Endothelial cell of umbilical vein (primary cell): Measurements from ENCODE around the gene SELPLG. TPM values are rescaled to one million over a fixed set of nuclear protein-coding genes. Genes with fewer than 3 reads are reported as not detected.

Experiments
- BruUV-seq: library from RNA; stranded (reverse); fragments of 400-500 nt; replicated peaks from 2 replicates; lab custom pipeline; 2021; lab: Mats Ljungman, UMichigan
- CTCF ChIA-PET: fragments of 300-600, 350-600 bp; sonication (Branson Sonifier 250); formaldehyde crosslinking; loops from one replicate; lab custom pipeline; 2021; ENCODE audit warnings: antibody characterized with exemption, inconsistent platforms; lab: Charles Lee
- POLR2A ChIA-PET: fragments of 300-600, 350-600 bp; sonication (Branson Sonifier 250); formaldehyde crosslinking; loops from one replicate; lab custom pipeline; 2021; ENCODE audit warnings: antibody characterized with exemption, inconsistent platforms; lab: Charles Lee
- DNase-seq: peaks from one replicate; pipeline ENCODE4 v3.0.0-alpha.2; 2011; ENCODE audit warnings: low read depth, low spot score
- FAIRE-seq: peaks from 2 replicates; lab custom pipeline; 2011; peaks lifted over from hg19 to GRCh38; lab: Jason Lieb, UNC
- H2AFZ ChIP-seq: 2 replicates; pipeline ENCODE4 v1.6.0; 2012; ENCODE audit warnings: low read depth, low read length, control low read depth, inconsistent platforms
- H3K27ac ChIP-seq: 2 replicates; pipeline ENCODE4 v1.5.1; 2011; ENCODE audit warnings: low read depth, mild to moderate bottlenecking, control low read depth, low read length, moderate library complexity; ENCODE audit not compliant: insufficient read depth
- H3K27me3 ChIP-seq, 2 experiments: 2 replicates each; pipeline versions ENCODE4 v1.6.0 to v1.6.1; 2011; ENCODE audit warnings: low read length in 2 of 2, mixed read lengths in 1 of 2; ENCODE audit not compliant: control insufficient read depth in 2 of 2, insufficient read depth in 2 of 2
- H3K36me3 ChIP-seq, 2 experiments: 2 replicates in 1 of 2; 3 replicates in 1 of 2; pipeline ENCODE4 v1.5.1; 2011; ENCODE audit warnings: low read length in 2 of 2, mild to moderate bottlenecking in 1 of 2, moderate library complexity in 1 of 2; ENCODE audit not compliant: control insufficient read depth in 2 of 2, insufficient read depth in 2 of 2; ENCODE audit errors: extremely low read depth in 1 of 2
- H3K4me1 ChIP-seq: 3 replicates; pipeline ENCODE4 v1.5.1; 2011; ENCODE audit warnings: mild to moderate bottlenecking, low read length; ENCODE audit not compliant: control insufficient read depth, insufficient read depth; ENCODE audit errors: extremely low read depth
- H3K4me2 ChIP-seq: 2 replicates; pipeline ENCODE4 v1.6.1; 2011; ENCODE audit warnings: low read length, control low read depth, mixed read lengths; ENCODE audit not compliant: insufficient read depth
- H3K4me3 ChIP-seq, 3 experiments: fragments of 200-600 bp in 1 of 3; sonication (generic), shearing (Covaris generic) in 1 of 3; replicated peaks in 1 of 3; 2 replicates each; pipeline ENCODE4 v1.5.1; 2011 to 2016; ENCODE audit warnings: control low read depth in 3 of 3, low read length in 3 of 3, mild to moderate bottlenecking in 2 of 3, inconsistent platforms in 1 of 3, low read depth in 1 of 3, moderate library complexity in 1 of 3; ENCODE audit not compliant: insufficient read depth in 1 of 3
- H3K79me2 ChIP-seq: 2 replicates; pipeline ENCODE4 v1.6.0; 2012; ENCODE audit warnings: low read length, inconsistent platforms; ENCODE audit not compliant: control insufficient read depth, insufficient read depth
- H3K9ac ChIP-seq: replicated peaks from 2 replicates; pipeline ENCODE3; 2011; ENCODE audit warnings: low read length, control low read depth; ENCODE audit not compliant: insufficient read depth; ENCODE audit errors: extremely low read depth
- H3K9me1 ChIP-seq: replicated peaks from 3 replicates; pipeline ENCODE4 v1.6.0; 2011; ENCODE audit warnings: mild to moderate bottlenecking, low read length; ENCODE audit not compliant: control insufficient read depth, insufficient read depth; ENCODE audit errors: extremely low read depth
- H3K9me3 ChIP-seq: replicated peaks from 2 replicates; pipeline ENCODE4 v1.5.1; 2012; ENCODE audit warnings: low read length, inconsistent platforms; ENCODE audit not compliant: control insufficient read depth, insufficient read depth
- H4K20me1 ChIP-seq: replicated peaks from 2 replicates; pipeline ENCODE3; 2011; ENCODE audit warnings: mild to moderate bottlenecking, low read length; ENCODE audit not compliant: control insufficient read depth, insufficient read depth; ENCODE audit errors: extremely low read depth
- CTCF ChIP-seq, 2 donors: IDR thresholded peaks; 1 replicate in 1 of 2; 2 replicates in 1 of 2; pipeline ENCODE4 v1.5.1; 2011; ENCODE audit warnings: low read length in 2 of 2, mild to moderate bottlenecking in 2 of 2, moderate library complexity in 2 of 2, control low read depth in 1 of 2, inconsistent platforms in 1 of 2, low read depth in 1 of 2; ENCODE audit not compliant: insufficient read depth in 1 of 2; ENCODE audit errors: extremely low read depth in 1 of 2
- EZH2 ChIP-seq: IDR thresholded peaks from 2 replicates; pipeline ENCODE4 v1.6.1; 2012; ENCODE audit warnings: borderline replicate concordance, low read depth, mild to moderate bottlenecking, moderate library complexity, low read length, inconsistent platforms; ENCODE audit not compliant: severe bottlenecking
- FOS ChIP-seq: IDR thresholded peaks from 2 replicates; pipeline ENCODE4 v1.6.1; 2011; ENCODE audit warnings: mild to moderate bottlenecking, low read length, moderate library complexity, borderline replicate concordance; ENCODE audit not compliant: insufficient read depth
- GATA2 ChIP-seq: IDR thresholded peaks from 2 replicates; pipeline ENCODE4 v1.7.0; 2011; ENCODE audit warnings: low read depth, mild to moderate bottlenecking, moderate library complexity, mixed read lengths, low read length; ENCODE audit not compliant: insufficient read length, insufficient read depth
- JUN ChIP-seq: IDR thresholded peaks from 2 replicates; pipeline ENCODE4 v1.6.1; 2011; ENCODE audit warnings: borderline replicate concordance, low read depth; ENCODE audit not compliant: insufficient read length, insufficient read depth
- MYC ChIP-seq: IDR thresholded peaks from one replicate; pipeline ENCODE4 v1.6.1; 2011; ENCODE audit warnings: mild to moderate bottlenecking, low read depth, low read length
- POLR2A ChIP-seq: IDR thresholded peaks from 2 replicates; pipeline ENCODE4 v1.6.1; 2012; ENCODE audit warnings: low read depth, mild to moderate bottlenecking, control low read depth, low read length
- POLR2AphosphoS5 ChIP-seq: IDR thresholded peaks from 2 replicates; pipeline ENCODE4 v1.6.1; 2012; ENCODE audit warnings: low read depth, mild to moderate bottlenecking, control low read depth, low read length, moderate library complexity; ENCODE audit not compliant: insufficient read depth
- dilution Hi-C: fragments of 300-500 bp; cut with MboI; formaldehyde crosslinking; loops from one replicate; pipeline ENCODE4 v1.15.0; 2019; ENCODE audit warnings: low sequenced_read_pairs; ENCODE audit not compliant: extremely low pct_ligation_motif_present
- intact Hi-C: fragments of 100-400 bp; cut with micrococcal nuclease; formaldehyde crosslinking; loops from one replicate; pipeline ENCODE4 v1.10.0; 2022
- polyA plus RNA-seq, 4 experiments: library from polyadenylated mRNA; depleted of rRNA in 3 of 4; stranded (reverse) in 3 of 4; unstranded in 1 of 4; fragments of >200 nt; gene quantifications; 2 replicates each; pipeline versions ENCODE4 v1.2.1 to v1.2.3, GENCODE V29; 2011 to 2012; ENCODE audit warnings: missing spikeins in 1 of 4
- total RNA-seq: library from RNA; stranded (reverse); gene quantifications from 2 replicates; pipeline ENCODE4 v1.2.3, GENCODE V29; 2021
- TF ChIP-seq, protein P1 (sequence below): IDR thresholded peaks from 2 replicates; pipeline ENCODE4 v1.6.1; 2011; ENCODE audit not compliant: insufficient read depth, insufficient read length

SELPLG gene
- total and polyA plus RNA-seq, 2 donors (not counting 3 experiments of a cell fraction or from before 2014, with no cell fraction given): 1.0 to 1.2 TPM

- Histone ChIP-seq H3K4me1 (peaks cover 7% of the 10 kb centered on the region), H3K9me1 (no peaks in the 10 kb centered on the region), H4K20me1 (no peaks in the 10 kb centered on the region), H3K9ac (no peak overlapping the region), H3K4me3 (no peak overlapping the region), H3K9me3 (no peaks in the 10 kb centered on the region), H3K4me2 (no peak overlapping the region), H3K36me3 (peaks cover 2 to 17% of the 10 kb centered on the region in 2 experiments), H3K79me2 (peaks cover 68% of the 10 kb centered on the region), H3K27me3 (no peaks in the 10 kb centered on the region), H2AFZ (no peak overlapping the region), H3K27ac (no peak overlapping the region)
- no TSS peak for BruUV-seq
- CTCF ChIA-PET: interaction anchor here (1.0 kb wide), 1 partner anchor 36 kb away, joined by 3 read pairs; no protein-coding TSS in a partner anchor
- POLR2A ChIA-PET: no interaction called here
- intact Hi-C loops: no loop called here
- dilution Hi-C loops: no loop called here
- no peak for TF ChIP-seq MYC
- TF ChIP-seq FOS: no peak
- no peak for TF ChIP-seq POLR2A
- TF ChIP-seq, protein P1, sequence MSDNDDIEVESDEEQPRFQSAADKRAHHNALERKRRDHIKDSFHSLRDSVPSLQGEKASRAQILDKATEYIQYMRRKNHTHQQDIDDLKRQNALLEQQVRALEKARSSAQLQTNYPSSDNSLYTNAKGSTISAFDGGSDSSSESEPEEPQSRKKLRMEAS: no peak
- TF ChIP-seq POLR2AphosphoS5: no peak
- no peak for TF ChIP-seq JUN
- no peak for TF ChIP-seq GATA2
- no peak for TF ChIP-seq CTCF (IDR thresholded peaks at IDR 0.05; ENCODE audit: extremely low read depth in 1 of 2, insufficient read depth in 1 of 2, low read depth in 1 of 2, low read length in 2 of 2)
- TF ChIP-seq EZH2: no peak
- DNase-seq (no peak), FAIRE-seq (no peak)
These were observed 43.7 kb upstream of the SELPLG start for GRCh38 chr12:108677381-108677780.
